ENCODE measurements around the gene KLF12. TPM values are rescaled to one million over a fixed set of nuclear protein-coding genes. Genes with fewer than 3 reads are reported as not detected.

The KLF12 gene
- total RNA-seq, 1 donor from 2014 or later, result 4.3 TPM

- no peak overlapping the region for H3K4me3 ChIP-seq (ENCODE audit: low read depth, low read length)
- no peak for DNase-seq (ENCODE audit: low read depth)
- no peak for TF ChIP-seq CTCF (conservative IDR thresholded peaks at IDR 0.05; ENCODE audit: low read depth, low read length)
These were observed 3.0 kb downstream of the KLF12 start for GRCh38 chr13:74131227-74131626.

GRCh38 chr13:74129500-74130191, 4.6 kb downstream of the KLF12 start:
- no peak for DNase-seq (ENCODE audit: low read depth)
- no peak for TF ChIP-seq CTCF (conservative IDR thresholded peaks at IDR 0.05; ENCODE audit: low read depth, low read length)
- no peak overlapping the region for H3K4me3 ChIP-seq (ENCODE audit: low read depth, low read length)

GRCh38 chr13:74128156-74128767, 5.9 kb downstream of the KLF12 start:
- H3K4me3 ChIP-seq (ENCODE audit: low read depth, low read length), result no peak overlapping the region
- no peak for DNase-seq (ENCODE audit: low read depth)
- TF ChIP-seq CTCF (conservative IDR thresholded peaks at IDR 0.05; ENCODE audit: low read depth, low read length), result no peak

GRCh38 chr13:74118328-74118727, 15.9 kb downstream of the KLF12 start:
- no peak for DNase-seq (ENCODE audit: low read depth)
- TF ChIP-seq CTCF (conservative IDR thresholded peaks at IDR 0.05; ENCODE audit: low read depth, low read length), result no peak
- no peak overlapping the region for H3K4me3 ChIP-seq (ENCODE audit: low read depth, low read length)

GRCh38 chr13:74117207-74117705, 16.9 kb downstream of the KLF12 start:
- no peak for DNase-seq (ENCODE audit: low read depth)
- H3K4me3 ChIP-seq (ENCODE audit: low read depth, low read length), result no peak overlapping the region
- no peak for TF ChIP-seq CTCF (conservative IDR thresholded peaks at IDR 0.05; ENCODE audit: low read depth, low read length)

GRCh38 chr13:74115133-74115532, 19.1 kb downstream of the KLF12 start:
- TF ChIP-seq CTCF (conservative IDR thresholded peaks at IDR 0.05; ENCODE audit: low read depth, low read length), result no peak
- H3K4me3 ChIP-seq (ENCODE audit: low read depth, low read length), result no peak overlapping the region
- DNase-seq (ENCODE audit: low read depth), result no peak
